PFSK-1 (cell line): Measurements from ENCODE around the gene CNTNAP2.

ENCODE experiments used
- POLR2AphosphoS5 ChIP-seq: IDR thresholded peaks from 2 replicates; pipeline ENCODE4 v1.6.1; 2012; ENCODE audit warnings: low read depth, mild to moderate bottlenecking, control low read depth, low read length, moderate library complexity
- REST ChIP-seq, 2 experiments: IDR thresholded peaks; 2 replicates each; pipeline versions ENCODE4 v1.6.1 to v1.8.0; 2011 to 2012; ENCODE audit warnings: low read depth in 2 of 2, low read length in 2 of 2, control low read depth in 1 of 2, inconsistent platforms in 1 of 2, mild to moderate bottlenecking in 1 of 2, moderate library complexity in 1 of 2; ENCODE audit not compliant: insufficient read depth in 1 of 2
- TAF1 ChIP-seq: IDR thresholded peaks from 2 replicates; pipeline ENCODE4 v1.6.1; 2012; ENCODE audit warnings: low read length, control low read depth, borderline replicate concordance; ENCODE audit not compliant: insufficient read depth

DNA sequence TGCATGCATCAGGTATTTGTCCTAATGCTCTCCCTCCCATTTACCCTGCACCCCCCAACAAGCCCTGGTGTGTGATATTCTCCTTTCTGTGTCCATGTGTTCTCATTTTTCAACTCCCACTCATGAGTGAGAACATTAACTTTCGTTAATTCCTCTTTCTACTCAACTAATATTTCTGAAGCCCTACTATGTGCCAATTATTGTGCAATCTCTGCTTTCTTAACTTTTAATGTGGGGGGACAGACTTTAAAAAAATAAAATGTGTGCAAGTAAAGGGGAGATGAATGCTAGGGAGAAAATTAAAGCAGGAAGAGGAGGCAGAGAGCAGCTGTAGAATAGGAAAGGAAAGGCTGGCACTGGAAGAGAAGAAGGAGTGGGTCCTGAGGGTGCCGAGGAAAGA, 1520.0 kb downstream of the CNTNAP2 start:
- no peak for TF ChIP-seq POLR2AphosphoS5
- TF ChIP-seq TAF1 = no peak
- TF ChIP-seq REST (IDR thresholded peaks at IDR 0.05; ENCODE audit: insufficient read depth in 1 of 2, low read depth in 2 of 2, low read length in 2 of 2) = no peak
